DMS 273 (cell line): ENCODE results near the gene KLHL2.
"Not testable (repeated sequence)": the region's sequence is repeated elsewhere in the genome, so short reads cannot be mapped to it uniquely, and the experiment has no call there.

Source experiments
- DNase-seq: peaks from one replicate; lab custom pipeline; 2025; ENCODE audit not compliant: unreplicated experiment; lab: John Stamatoyannopoulos, UW

KLHL2 gene

GRCh38 chr4:165326831-165327210 is 119.5 kb downstream of the KLHL2 start:
- no peak for DNase-seq

DNA sequence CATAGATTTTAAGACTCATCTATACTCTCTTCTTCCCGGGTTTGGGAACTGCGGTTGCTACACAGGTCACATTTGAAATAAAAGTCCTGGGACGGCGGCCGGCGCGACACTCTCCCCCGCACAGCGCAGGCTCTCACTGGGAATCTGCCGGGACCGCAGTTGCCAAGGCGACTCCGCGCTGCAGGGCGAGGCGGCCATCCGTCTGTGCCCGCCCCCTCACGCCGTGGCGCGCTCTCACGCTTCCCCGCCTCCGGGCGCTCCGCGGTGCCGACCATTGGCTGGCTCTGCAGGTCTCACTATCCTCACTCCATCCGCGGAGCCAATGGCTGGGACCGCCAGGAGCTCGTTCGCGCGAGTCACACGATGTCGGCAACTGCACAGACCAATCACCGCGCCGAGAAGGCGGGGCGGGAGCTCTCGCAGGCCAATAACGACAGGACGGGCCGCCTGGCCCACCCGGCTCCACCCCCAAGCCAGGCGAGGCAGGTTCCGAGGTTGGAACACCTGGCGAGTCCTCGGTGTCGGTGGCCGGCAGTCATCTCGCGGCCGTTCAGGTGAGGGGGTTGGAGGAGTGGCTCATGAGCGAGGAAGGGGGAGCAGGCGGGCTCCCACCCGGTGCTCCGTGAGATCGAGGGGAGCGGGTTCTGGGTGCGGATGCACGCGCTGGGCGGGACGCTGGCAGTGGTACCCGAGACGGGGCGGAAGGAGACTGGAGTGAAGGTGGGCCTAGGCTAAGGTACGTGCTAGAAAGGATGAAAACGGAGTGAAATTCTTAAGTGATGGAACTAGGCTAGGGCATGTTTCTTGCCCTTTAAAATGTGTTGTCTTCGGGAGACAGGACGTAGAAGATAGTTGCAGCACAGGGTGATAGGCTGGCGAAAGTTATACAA is 120.1 kb downstream of the KLHL2 start, which contains the start of gene MSMO1:
Gene MSMO1, plus strand, starts transcription at position 459 of the 890 bp plus-strand sequence. CDS start 5,702 bp downstream, outside the sequence.
- peak; percentile 99 for DNase-seq

- DNase-seq, result no peak
Measured at GRCh38 chr4:165328101-165328425, 120.7 kb downstream of the KLHL2 start.

DNA sequence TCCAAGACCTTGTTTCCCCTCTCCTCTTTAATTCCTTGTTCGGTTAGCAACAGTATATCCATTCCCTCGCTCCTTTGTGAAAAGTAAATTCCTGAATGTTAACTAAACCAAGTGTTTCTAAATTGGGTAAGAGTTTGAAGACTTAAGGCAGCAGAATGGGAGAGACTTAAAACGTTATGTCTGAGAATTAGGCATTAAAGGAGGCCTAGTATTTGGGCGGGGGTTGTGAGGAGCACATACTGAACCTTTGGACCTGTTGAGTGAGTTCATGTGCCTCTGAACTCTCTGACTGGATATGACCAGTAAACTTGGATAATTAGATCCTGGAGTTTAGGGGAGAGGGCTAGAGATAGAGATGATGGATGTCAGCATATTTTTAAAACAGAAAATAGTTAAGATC is 121.3 kb downstream of the KLHL2 start:
- no peak for DNase-seq

GRCh38 chr4:165330071-165330470 is 122.7 kb downstream of the KLHL2 start:
- no peak for DNase-seq

- DNase-seq, result no peak
Measured at GRCh38 chr4:165330666-165331065, 123.3 kb downstream of the KLHL2 start.

GRCh38 chr4:165331359-165331758 is 124.0 kb downstream of the KLHL2 start:
- no peak for DNase-seq

GRCh38 chr4:165331823-165332222 is 124.5 kb downstream of the KLHL2 start:
- DNase-seq, result no peak

DNA sequence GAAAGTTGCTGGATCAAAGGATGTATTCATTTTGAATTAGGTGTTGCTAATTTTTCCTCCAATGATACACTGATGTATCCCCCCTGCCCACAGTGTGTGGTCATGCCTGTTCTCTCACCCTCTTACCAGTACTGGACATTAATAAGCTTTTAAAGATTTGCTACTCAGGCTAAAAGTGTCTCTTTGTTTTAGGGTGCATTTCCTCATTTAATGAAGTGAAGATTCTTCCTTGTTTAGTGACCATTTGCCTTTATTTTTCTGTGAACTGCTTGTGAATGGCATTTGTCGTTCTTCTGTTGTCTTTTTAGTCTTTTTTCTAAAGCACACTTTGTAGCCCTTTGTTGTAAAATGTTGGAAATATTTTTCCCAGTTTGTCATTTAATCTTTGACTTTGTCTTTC is 125.1 kb downstream of the KLHL2 start:
- no peak for DNase-seq

- DNase-seq, result no peak
Measured at GRCh38 chr4:165335163-165335703, 127.9 kb downstream of the KLHL2 start.

DNA sequence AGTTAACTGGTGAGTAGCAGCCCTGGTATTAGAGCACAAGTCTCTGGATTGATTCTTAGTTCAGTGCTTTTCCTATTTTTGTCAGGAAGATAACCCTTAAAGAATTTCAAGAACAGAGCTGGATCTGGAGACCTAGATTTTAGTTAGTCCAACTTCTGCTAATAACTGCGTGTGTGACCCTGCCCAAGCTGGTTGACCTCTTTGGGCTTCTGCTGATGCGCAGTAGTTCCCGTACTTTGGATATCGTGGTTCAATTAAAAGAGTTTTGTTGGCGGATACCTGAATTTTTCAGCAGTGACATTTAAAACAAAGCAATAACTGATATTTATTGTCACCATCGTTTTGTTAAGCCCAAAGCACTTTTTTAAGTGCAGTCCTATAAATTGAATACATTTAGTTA is 129.4 kb downstream of the KLHL2 start:
- no peak for DNase-seq

GRCh38 chr4:165342340-165342739 is 135.0 kb downstream of the KLHL2 start:
- not testable (repeated sequence) for DNase-seq

DNA sequence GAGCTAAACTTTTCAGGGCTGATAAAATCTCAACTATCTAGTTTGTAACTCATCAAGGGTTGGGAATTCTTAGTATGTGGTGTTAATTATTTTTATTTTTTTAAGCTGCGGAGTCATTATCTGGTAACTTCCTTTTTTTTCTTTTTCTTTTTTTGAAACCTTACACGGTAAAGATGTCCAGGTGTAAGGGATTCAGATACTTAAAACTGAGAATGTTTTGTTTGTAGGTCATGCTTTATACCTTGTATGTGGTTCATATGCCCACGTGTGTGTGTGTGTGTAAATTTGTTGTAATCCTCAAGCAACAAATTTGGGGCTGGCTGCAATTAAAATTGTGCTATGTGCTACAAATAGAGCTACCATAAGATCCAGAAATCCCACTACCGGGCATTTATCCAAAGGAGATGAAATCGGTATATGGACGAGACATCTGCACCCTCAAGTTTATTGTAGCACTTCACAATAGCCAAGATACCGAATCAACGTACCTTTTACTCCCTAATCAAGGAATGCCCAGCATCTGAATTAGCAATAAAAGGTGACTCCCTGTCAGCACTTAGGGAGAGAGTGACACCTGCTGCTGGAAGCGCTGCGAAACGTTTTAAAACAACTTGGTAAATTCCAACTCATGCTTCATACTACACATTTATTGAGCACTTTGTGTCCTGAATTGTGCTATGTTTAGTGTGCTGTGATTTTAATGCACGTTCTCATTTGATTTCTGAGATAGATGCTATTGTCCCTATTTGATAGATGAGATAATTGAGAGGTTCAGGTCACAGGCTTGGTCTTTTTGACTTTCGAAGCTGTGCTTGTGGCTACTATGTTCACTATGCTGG is 136.2 kb downstream of the KLHL2 start:
- peak; percentile 64 for DNase-seq

- no peak for DNase-seq
Measured at GRCh38 chr4:165345666-165346417, 138.5 kb downstream of the KLHL2 start.

- no peak for DNase-seq
Measured at GRCh38 chr4:165347647-165348569, 140.5 kb downstream of the KLHL2 start.

- no peak for DNase-seq
Measured at GRCh38 chr4:165351359-165352130, 144.2 kb downstream of the KLHL2 start.

DNA sequence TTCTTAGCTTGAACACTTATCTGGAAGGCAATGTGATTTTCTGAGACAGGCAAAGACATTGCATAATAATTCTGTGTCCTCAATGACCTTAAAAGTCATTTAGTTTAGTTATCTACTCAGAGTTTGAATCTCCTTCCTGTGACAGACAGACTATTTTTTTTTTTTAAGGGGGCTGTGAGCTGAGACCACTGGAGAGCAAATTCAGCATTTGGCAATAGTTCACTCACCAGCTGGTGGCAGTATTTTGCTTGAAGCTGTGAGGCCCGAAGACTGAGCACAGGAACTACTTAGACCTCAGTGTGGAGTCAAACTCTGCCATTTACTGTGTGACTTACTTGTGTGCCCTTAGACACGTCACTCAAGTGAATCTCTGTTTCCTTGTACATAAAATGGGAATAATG is 148.5 kb downstream of the KLHL2 start:
- peak; percentile 80 for DNase-seq

- DNase-seq, result no peak
Measured at GRCh38 chr4:165359506-165359905, 152.1 kb downstream of the KLHL2 start.

DNA sequence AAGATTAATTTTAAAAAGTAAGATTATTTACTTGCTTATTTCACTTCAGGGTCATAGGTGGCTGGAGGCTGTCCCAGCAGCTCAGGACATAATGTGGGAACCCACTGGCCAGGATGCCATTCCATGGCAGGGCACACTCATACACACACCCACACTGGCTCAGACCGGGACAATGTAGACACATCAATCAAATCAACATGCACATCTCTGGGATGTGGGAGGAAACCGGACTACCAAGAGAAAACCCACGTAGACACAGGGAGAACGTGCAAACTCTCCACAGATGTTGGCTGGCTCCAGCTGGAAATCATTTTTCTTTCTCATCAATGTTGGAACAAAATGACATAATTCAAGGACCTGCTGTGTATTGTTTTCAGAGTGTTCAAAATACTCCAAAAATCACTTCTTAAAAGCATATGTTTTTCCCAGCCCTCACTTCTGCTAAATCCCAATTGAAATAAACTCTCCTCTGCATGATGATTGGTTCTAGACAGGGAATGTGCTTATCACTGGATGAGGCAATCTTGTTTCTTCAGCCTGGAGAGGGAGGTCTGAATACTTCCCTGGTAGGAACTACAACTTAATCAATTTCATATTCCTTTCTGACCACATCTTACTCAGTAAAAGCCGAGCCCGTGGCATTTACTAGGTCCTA is 152.8 kb downstream of the KLHL2 start:
- no peak for DNase-seq
